ENCODE data around the gene SORBS1.
A peak's percentile ranks its signal among the peaks of the same experiment; 100 is the strongest.

The SORBS1 gene

GRCh38 chr10:95451568-95452524 lies 109.3 kb downstream of the SORBS1 start:
- TF ChIP-seq CTCF (IDR thresholded peaks at IDR 0.05; ENCODE audit: low read depth, low read length) = no peak
- H3K4me3 ChIP-seq (ENCODE audit: low read depth, low read length) = no peak overlapping the region

GRCh38 chr10:95451150-95451549 lies 110.0 kb downstream of the SORBS1 start:
- H3K4me3 ChIP-seq (ENCODE audit: low read depth, low read length) = no peak overlapping the region
- no peak for TF ChIP-seq CTCF (IDR thresholded peaks at IDR 0.05; ENCODE audit: low read depth, low read length)

- TF ChIP-seq CTCF (IDR thresholded peaks at IDR 0.05; ENCODE audit: low read depth, low read length) = no peak
- H3K4me3 ChIP-seq (ENCODE audit: low read depth, low read length) = no peak overlapping the region
Measured at GRCh38 chr10:95450188-95450587, 111.0 kb downstream of the SORBS1 start.

GRCh38 chr10:95447685-95448084 lies 113.5 kb downstream of the SORBS1 start:
- TF ChIP-seq CTCF (IDR thresholded peaks at IDR 0.05; ENCODE audit: low read depth, low read length) = no peak
- H3K4me3 ChIP-seq (ENCODE audit: low read depth, low read length) = no peak overlapping the region

- no peak overlapping the region for H3K4me3 ChIP-seq (ENCODE audit: low read depth, low read length)
- TF ChIP-seq CTCF (IDR thresholded peaks at IDR 0.05; ENCODE audit: low read depth, low read length) = peak; percentile 83
Measured at GRCh38 chr10:95445837-95446486, 115.2 kb downstream of the SORBS1 start.

- H3K4me3 ChIP-seq (ENCODE audit: low read depth, low read length) = no peak overlapping the region
- TF ChIP-seq CTCF (IDR thresholded peaks at IDR 0.05; ENCODE audit: low read depth, low read length) = no peak
Measured at GRCh38 chr10:95445223-95445836, 115.8 kb downstream of the SORBS1 start.
